HepG2 (cell line): ENCODE measurements around the gene PPM1M. TPM values are rescaled to one million over a fixed set of nuclear protein-coding genes. Genes with fewer than 3 reads are reported as not detected.

ENCODE experiments used
- ATAC-seq: fragments of 200-7000 bp; cut with Tn5 transposase; 3 replicates; pipeline ENCODE4 v1.9.1; 2020; ENCODE audit warnings: mild to moderate bottlenecking, moderate library complexity
- BruUV-seq: library from RNA; stranded (reverse); fragments of 400-500 nt; replicated peaks from 2 replicates; lab custom pipeline; 2021; lab: Mats Ljungman, UMichigan
- CTCF ChIA-PET: fragments of 300-600 bp; formaldehyde crosslinking; extraction: SDS; loops from one replicate; lab custom pipeline; 2021; ENCODE audit warnings: low total read pairs, inconsistent platforms, low intra/inter-chr PET ratio; lab: Yijun Ruan, JAX
- POLR2A ChIA-PET: fragments of 350-600 bp; sonication (Branson Sonifier 250); formaldehyde crosslinking; loops from one replicate; lab custom pipeline; 2020; ENCODE audit warnings: antibody characterized with exemption, inconsistent platforms; lab: Yijun Ruan, JAX
- DNase-seq: peaks from one replicate; pipeline ENCODE4 v3.0.0-alpha.2; 2015; ENCODE audit warnings: low spot score
- FAIRE-seq: peaks from 3 replicates; lab custom pipeline; 2011; peaks lifted over from hg19 to GRCh38; lab: Jason Lieb, UNC
- H2AFZ ChIP-seq: one replicate; pipeline ENCODE4 v1.6.1; 2011; ENCODE audit warnings: low read length, inconsistent platforms
- H3K27ac ChIP-seq: fragments of 300-600 bp; 3 replicates; pipeline ENCODE4 v1.8.0; 2011; ENCODE audit warnings: mixed run types, mild to moderate bottlenecking, mixed read lengths, low read length, inconsistent platforms; ENCODE audit not compliant: insufficient read depth; ENCODE audit errors: extremely low read length
- H3K27me3 ChIP-seq, 2 experiments: fragments of 200-600 bp in 1 of 2; 2 replicates in 1 of 2; 3 replicates in 1 of 2; pipeline versions ENCODE4 v1.6.0 to v1.8.0; 2011; ENCODE audit warnings: low read length in 2 of 2, mild to moderate bottlenecking in 2 of 2, moderate library complexity in 2 of 2, inconsistent platforms in 1 of 2; ENCODE audit not compliant: insufficient read depth in 2 of 2, control insufficient read depth in 1 of 2
- H3K36me3 ChIP-seq, 2 experiments: fragments of 200-600 bp in 1 of 2; replicated peaks in 1 of 2; 2 replicates in 1 of 2; 3 replicates in 1 of 2; pipeline versions ENCODE4 v1.5.1 to v1.8.0; 2011; ENCODE audit warnings: low read length in 2 of 2, inconsistent platforms in 1 of 2; ENCODE audit not compliant: insufficient read depth in 2 of 2, control insufficient read depth in 1 of 2
- H3K4me1 ChIP-seq: 2 replicates; pipeline ENCODE4 v1.5.1; 2012; ENCODE audit warnings: low read length, inconsistent platforms; ENCODE audit not compliant: insufficient read depth
- H3K4me2 ChIP-seq: 2 replicates; pipeline ENCODE4 v1.6.0; 2011; ENCODE audit warnings: low read depth, low read length, inconsistent platforms
- H3K4me3 ChIP-seq, 3 experiments: fragments of 200-600 bp in 1 of 3; sonication (generic), shearing (Covaris generic) in 1 of 3; replicated peaks in 1 of 3; 2 replicates each; pipeline ENCODE4 v1.5.1; 2011 to 2016; ENCODE audit warnings: low read length in 3 of 3, inconsistent platforms in 2 of 3, low read depth in 2 of 3, mild to moderate bottlenecking in 2 of 3, control low read depth in 1 of 3, mixed read lengths in 1 of 3; ENCODE audit not compliant: insufficient read depth in 1 of 3
- H3K79me2 ChIP-seq: one replicate; pipeline ENCODE4 v1.6.1; 2011; ENCODE audit warnings: low read length, inconsistent platforms; ENCODE audit not compliant: insufficient read depth
- H3K9ac ChIP-seq: 2 replicates; pipeline ENCODE4 v1.6.0; 2011; ENCODE audit warnings: mild to moderate bottlenecking, low read depth, low read length, inconsistent platforms; ENCODE audit not compliant: insufficient read depth
- H3K9me3 ChIP-seq: 2 replicates; pipeline ENCODE4 v1.5.1; 2012; ENCODE audit warnings: mild to moderate bottlenecking, low read length
- H4K20me1 ChIP-seq: 2 replicates; pipeline ENCODE4 v1.6.0; 2011; ENCODE audit warnings: inconsistent platforms, mild to moderate bottlenecking, low read length, moderate library complexity; ENCODE audit not compliant: insufficient read depth
- HNRNPLL ChIP-seq: fragments of 200-400 bp; formaldehyde crosslinking; IDR thresholded peaks from 2 replicates; pipeline ENCODE4 v1.6.1; 2017; ENCODE audit warnings: mild to moderate bottlenecking, low read depth, low read length; ENCODE audit not compliant: poor library complexity, severe bottlenecking
- NR2C2 ChIP-seq: sonication (generic); formaldehyde crosslinking; IDR thresholded peaks from 2 replicates; pipeline ENCODE4 v1.4.0; 2020; ENCODE audit warnings: missing genetic modification reagents, mild to moderate bottlenecking, moderate library complexity, borderline replicate concordance
- NR2F6 ChIP-seq, 2 experiments: IDR thresholded peaks; 2 replicates each; pipeline ENCODE4 v1.6.1; 2016; ENCODE audit warnings: antibody characterized with exemption in 1 of 2, mild to moderate bottlenecking in 1 of 2
- POLR2G ChIP-seq: fragments of 200-400 bp; formaldehyde crosslinking; IDR thresholded peaks from 2 replicates; pipeline ENCODE4 v1.6.1; 2018; ENCODE audit warnings: mild to moderate bottlenecking, low read depth, low read length, moderate library complexity
- TFE3 ChIP-seq: IDR thresholded peaks from 2 replicates; pipeline ENCODE4 v1.6.1; 2016
- THAP11 ChIP-seq: IDR thresholded peaks from 2 replicates; pipeline ENCODE4 v1.6.1; 2016; ENCODE audit warnings: missing biosample characterization, missing genetic modification reagents
- ZNF761 ChIP-seq: sonication (generic); formaldehyde crosslinking; conservative IDR thresholded peaks from 2 replicates; pipeline ENCODE4 v1.4.0; 2020; ENCODE audit warnings: mild to moderate bottlenecking, missing genetic modification reagents
- WGBS: methylation state at CpG from one replicate; pipeline ENCODE4 v1.1.6; 2017; ENCODE audit warnings: low lambda C conversion rate; 5-methylcytosine and 5-hydroxymethylcytosine counted together
- in situ Hi-C: cut with HindIII; loops from 2 replicates; pipeline ENCODE4 v1.10.0; 2017; ENCODE audit warnings: low pct_unique_long_range_greater_than_20kb; ENCODE audit not compliant: extremely low pct_ligation_motif_present
- intact Hi-C: fragments of 100-400 bp; cut with micrococcal nuclease; formaldehyde crosslinking; loops from one replicate; pipeline ENCODE4 v1.10.0; 2022; ENCODE audit not compliant: unreplicated experiment
- polyA plus RNA-seq, 8 experiments: library from polyadenylated mRNA; depleted of rRNA in 3 of 8; stranded (reverse) in 7 of 8; unstranded in 1 of 8; fragments of >200 nt; fragmentation: Illumina TruSeq in 4 of 8; extraction: Trizol in 4 of 8; gene quantifications; 2 replicates each; pipeline versions ENCODE4 v1.2.1 to v1.2.3, GENCODE V29; 2011 to 2016; ENCODE audit warnings: low read depth in 4 of 8, missing spikeins in 1 of 8, mixed read lengths in 1 of 8; ENCODE audit not compliant: insufficient read depth in 1 of 8
- total RNA-seq, 5 experiments: library from RNA; depleted of rRNA; stranded (reverse); fragments of >200 nt; fragmentation: Illumina TruSeq; extraction: Trizol; gene quantifications; 2 replicates each; pipeline ENCODE4 v1.2.3, GENCODE V29; 2016; ENCODE audit warnings: low read depth in 1 of 5

The PPM1M gene
- total and polyA plus RNA-seq, 2 of the 13 experiments (the other 11 are each of a cell fraction or from before 2014, with no cell fraction given): 2.5 to 5.9 TPM

DNA sequence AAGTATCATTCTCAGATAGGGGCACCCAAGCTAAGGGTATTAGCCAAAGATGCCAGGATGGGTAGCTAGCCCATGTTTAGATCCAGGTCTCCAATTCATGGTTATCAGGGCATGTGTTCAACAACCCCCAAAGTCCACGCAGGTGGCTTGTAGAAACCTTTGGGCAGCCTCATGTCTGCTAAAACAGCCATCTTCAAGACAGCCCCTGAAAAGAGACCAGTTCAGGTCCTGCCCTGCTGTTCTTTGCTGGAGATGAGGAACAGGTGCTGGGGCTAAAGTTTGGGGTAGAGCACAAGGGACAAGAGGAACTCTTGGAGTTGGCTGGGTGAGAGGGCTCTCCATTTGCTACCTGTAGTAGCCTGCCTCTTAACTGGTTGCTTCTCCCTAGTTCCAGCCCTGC lies 4.6 kb downstream of the PPM1M start:
- no peak for DNase-seq
- ATAC-seq: no peak
- Histone ChIP-seq H3K79me2 (no peaks in the 10 kb centered on the region), H3K4me2 (no peak overlapping the region), H3K4me3 (no peak overlapping the region), H3K27ac (no peak overlapping the region), H3K9ac (no peak overlapping the region), H3K36me3 (peaks cover 5 to 17% of the 10 kb centered on the region in 2 experiments; a peak in 4 of 5 replicates), H3K9me3 (no peaks in the 10 kb centered on the region), H3K4me1 (peaks cover 22% of the 10 kb centered on the region), H2AFZ (no peak overlapping the region), H3K27me3 (no peaks in the 10 kb centered on the region), H4K20me1 (no peaks in the 10 kb centered on the region)
- intact Hi-C loops: no loop called here
- POLR2A ChIA-PET: interaction anchor here (1.0 to 2.9 kb wide), 3 partner anchors 11 to 40 kb away, joined by 4 to 10 read pairs (median 5); partner anchors contain the start of gene TWF2
- in situ Hi-C loops: no loop called here
- no peak for FAIRE-seq
- TF ChIP-seq ZNF761 (CRISPR knock-in tag): no peak
- no peak for TF ChIP-seq THAP11 (CRISPR knock-in tag)
- TF ChIP-seq TFE3 (CRISPR knock-in tag): no peak
- 0 out of 2 replicates have a peak, but pooled peaks have one; percentile 20 for TF ChIP-seq POLR2G
- TF ChIP-seq NR2C2 (CRISPR knock-in tag): no peak
- TF ChIP-seq NR2F6 (IDR thresholded peaks at IDR 0.05): no peak
- TF ChIP-seq NR2F6 (CRISPR knock-in tag; IDR thresholded peaks at IDR 0.05): no peak
- no peak for TF ChIP-seq HNRNPLL
- no TSS peak for BruUV-seq
- 100% methylated on average over 1 of the region's 1 CpG for WGBS
- CTCF ChIA-PET: no interaction called here
